Erythroblast (primary cell): Measurements from ENCODE around the gene P2RY12.

Experiments used
- GATA1 ChIP-seq: IDR thresholded peaks from 2 replicates; pipeline ENCODE4 v1.6.1; 2011; ENCODE audit warnings: low read depth, mild to moderate bottlenecking, control low read depth, low read length, moderate library complexity
- POLR2A ChIP-seq: IDR thresholded peaks from 2 replicates; pipeline ENCODE4 v1.6.1; 2011; ENCODE audit warnings: mild to moderate bottlenecking, low read length

- TF ChIP-seq POLR2A: no peak
- TF ChIP-seq GATA1: no peak
These were observed 75.0 kb downstream of the P2RY12 start for GRCh38 chr3:151309566-151309965.
